K562 (cell line): ENCODE data around the gene PPEF2. TPM values are rescaled to one million over a fixed set of nuclear protein-coding genes. Genes with fewer than 3 reads are reported as not detected.

Experiments
- BCLAF1 ChIP-seq, 2 experiments: fragments of 450-650 bp in 1 of 2; IDR thresholded peaks; 2 replicates each; pipeline ENCODE4 v1.6.1; 2011 to 2017; ENCODE audit warnings: low read depth in 2 of 2, antibody characterized with exemption in 1 of 2, borderline replicate concordance in 1 of 2, low read length in 1 of 2, mild to moderate bottlenecking in 1 of 2, mixed read lengths in 1 of 2; ENCODE audit not compliant: control insufficient read depth in 1 of 2
- CBX8 ChIP-seq: fragments of 200-600 bp; sonication (generic); IDR thresholded peaks from 2 replicates; pipeline ENCODE4 v1.6.1; 2012; ENCODE audit warnings: borderline replicate concordance, mixed run types, low read depth, mild to moderate bottlenecking, moderate library complexity, mixed read lengths, low read length, control low read depth, inconsistent platforms; ENCODE audit not compliant: poor library complexity, severe bottlenecking; ENCODE audit errors: extremely low read depth
- CHD1 ChIP-seq: fragments of 200-600 bp; sonication (generic); IDR thresholded peaks from one replicate; pipeline ENCODE4 v1.6.1; 2012; ENCODE audit warnings: mild to moderate bottlenecking, moderate library complexity, low read length, inconsistent platforms
- CXXC5 ChIP-seq: fragments of 250-450 bp; sonication (Bioruptor Pico); IDR thresholded peaks from 2 replicates; pipeline ENCODE4 v1.8.0; 2022; ENCODE audit warnings: inconsistent platforms, mild to moderate bottlenecking, moderate library complexity
- HDGF ChIP-seq: fragments of 450-650 bp; IDR thresholded peaks from 2 replicates; pipeline ENCODE4 v1.6.1; 2016
- MXD1 ChIP-seq: fragments of 250-450 bp; sonication (Bioruptor Pico); IDR thresholded peaks from 2 replicates; pipeline ENCODE4 v1.8.0; 2021; ENCODE audit warnings: borderline replicate concordance, mild to moderate bottlenecking, moderate library complexity; ENCODE audit not compliant: poor library complexity, severe bottlenecking
- UBTF ChIP-seq, 2 experiments: IDR thresholded peaks; 2 replicates each; pipeline ENCODE4 v1.6.1; 2012; ENCODE audit warnings: improper control_type of control experiment in 2 of 2, low read depth in 2 of 2, low read length in 2 of 2, borderline replicate concordance in 1 of 2
- XRCC5 ChIP-seq: fragments of 200-400 bp; formaldehyde crosslinking; IDR thresholded peaks from 2 replicates; pipeline ENCODE4 v1.6.1; 2017; ENCODE audit warnings: low read depth, mild to moderate bottlenecking, low read length
- ZNF318 ChIP-seq, 2 experiments: fragments of 450-650 bp; IDR thresholded peaks; 2 replicates each; pipeline ENCODE4 v1.6.1; 2016; ENCODE audit warnings: mild to moderate bottlenecking in 2 of 2, borderline replicate concordance in 1 of 2, low read depth in 1 of 2, moderate library complexity in 1 of 2
- polyA plus RNA-seq, 8 experiments: library from polyadenylated mRNA; depleted of rRNA in 4 of 8; stranded (reverse) in 5 of 8; unstranded in 3 of 8; fragments of >200 nt; fragmentation: Nextera tagmentation in 2 of 8; fragmentation: Illumina TruSeq in 1 of 8; extraction: Ambion mirVana in 2 of 8; extraction: Trizol in 1 of 8; gene quantifications; 2 replicates each; pipeline versions ENCODE4 v1.2.1 to v1.2.3, GENCODE V29; 2011 to 2014; ENCODE audit warnings: inconsistent platforms in 1 of 8, missing spikeins in 1 of 8
- total RNA-seq, 7 experiments: library from RNA; depleted of rRNA in 6 of 7; stranded (reverse); fragments of >200 nt in 6 of 7; fragmentation: Illumina TruSeq in 2 of 7; extraction: Trizol in 2 of 7; gene quantifications; 2 replicates each; pipeline versions ENCODE4 v1.2.1 to v1.2.3, GENCODE V29; 2011 to 2021; ENCODE audit warnings: low replicate concordance in 1 of 7

Gene PPEF2
- total and polyA plus RNA-seq, 9 of the 15 experiments (the other 6 are each of a cell fraction or from before 2014, with no cell fraction given) = not detected

- no peak for TF ChIP-seq BCLAF1 (IDR thresholded peaks at IDR 0.05; ENCODE audit: borderline replicate concordance in 1 of 2, control insufficient read depth in 1 of 2, low read depth in 2 of 2, low read length in 1 of 2)
- peak; percentile 58; the same call in 1 of the 2 replicates for TF ChIP-seq CXXC5 (CRISPR knock-in tag)
- TF ChIP-seq CBX8 = no peak
- peak; percentile 89 for TF ChIP-seq CHD1
- no peak for TF ChIP-seq XRCC5
- TF ChIP-seq UBTF (IDR thresholded peaks at IDR 0.05; ENCODE audit: borderline replicate concordance in 1 of 2, low read depth in 2 of 2, low read length in 2 of 2) = peak in 1 of 2 experiments; percentile 90; a peak in 2 of 4 replicates
- no peak for TF ChIP-seq ZNF318 (IDR thresholded peaks at IDR 0.05; ENCODE audit: borderline replicate concordance in 1 of 2, low read depth in 1 of 2)
- TF ChIP-seq HDGF = no peak
- no peak for TF ChIP-seq MXD1 (CRISPR knock-in tag)
Observed at GRCh38 chr4:75940692-75941253, 38.5 kb upstream of the PPEF2 start, which contains the start of gene NAAA (continued).
